HUES64 (cell line): ENCODE results near the gene PARN.

ENCODE experiments used
- H3K27ac ChIP-seq: 2 replicates; pipeline ENCODE4 v1.7.0; 2013; ENCODE audit warnings: low read depth, low read length, inconsistent platforms
- H3K27me3 ChIP-seq: 2 replicates; pipeline ENCODE4 v1.6.1; 2013; ENCODE audit warnings: mild to moderate bottlenecking, low read length; ENCODE audit not compliant: insufficient read depth
- H3K36me3 ChIP-seq: 2 replicates; pipeline ENCODE4 v1.6.1; 2013; ENCODE audit warnings: mild to moderate bottlenecking, low read length; ENCODE audit not compliant: insufficient read depth
- H3K4me1 ChIP-seq: 2 replicates; pipeline ENCODE4 v1.6.1; 2013; ENCODE audit warnings: mild to moderate bottlenecking, low read length, moderate library complexity; ENCODE audit not compliant: insufficient read depth
- H3K4me3 ChIP-seq: 2 replicates; pipeline ENCODE4 v1.5.1; 2013; ENCODE audit warnings: mild to moderate bottlenecking, low read length, moderate library complexity
- H3K9ac ChIP-seq: 2 replicates; pipeline ENCODE4 v1.6.1; 2013; ENCODE audit warnings: mild to moderate bottlenecking, low read depth, low read length
- H3K9me3 ChIP-seq: 2 replicates; pipeline ENCODE4 v1.6.1; 2013; ENCODE audit warnings: low read depth, low read length; ENCODE audit not compliant: insufficient read depth
- WGBS: fragments of 150-250, 120-280 bp; methylation state at CpG from one replicate; pipeline ENCODE4 v1.1.7; 2013; ENCODE audit warnings: missing lambda C conversion rate; 5-methylcytosine and 5-hydroxymethylcytosine counted together

The PARN gene

DNA sequence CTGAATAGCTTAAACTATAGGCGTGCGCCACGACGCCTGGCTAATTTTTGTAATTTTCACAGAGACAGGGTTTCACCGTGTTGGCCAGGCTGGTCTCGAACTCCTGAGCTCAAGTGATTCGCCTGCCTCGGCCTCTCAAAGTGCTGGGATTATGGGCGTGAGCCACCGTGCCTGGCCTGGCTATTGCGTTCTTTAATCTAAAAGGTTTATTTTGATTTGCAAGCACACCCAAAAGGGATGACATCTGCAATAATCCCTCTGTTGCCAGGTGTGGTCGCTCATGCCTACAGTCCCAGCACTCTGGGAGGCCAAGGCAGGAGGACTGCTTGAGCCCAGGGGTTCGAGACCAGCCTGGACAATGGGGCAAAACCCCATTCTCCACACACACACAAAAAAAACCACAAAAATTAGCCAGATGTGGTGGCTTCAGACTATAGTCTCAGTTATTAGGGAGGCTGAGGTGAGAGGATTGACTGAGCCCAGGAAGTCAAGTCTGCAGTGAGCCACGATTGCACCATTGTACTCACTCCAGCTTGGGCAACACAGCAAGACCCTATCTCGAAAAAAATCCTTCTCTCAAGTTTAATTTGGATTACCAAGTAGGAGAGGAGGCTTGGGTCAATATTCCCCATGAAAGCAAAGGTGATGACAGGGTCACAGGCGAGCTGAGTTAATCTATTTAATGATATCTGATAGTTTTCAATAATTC lies 144.1 kb downstream of the PARN start:
- Histone ChIP-seq H3K36me3 (peaks cover 13% of the 10 kb centered on the region), H3K9me3 (peaks cover 2% of the 10 kb centered on the region; the same call in 1 of the 2 replicates), H3K27me3 (no peaks in the 10 kb centered on the region), H3K9ac (peak overlapping the region; percentile 2; the same call in 1 of the 2 replicates), H3K27ac (peak overlapping the region; percentile 29), H3K4me1 (peaks cover 37% of the 10 kb centered on the region), H3K4me3 (no peak overlapping the region)
- WGBS: 95% methylated on average over 16 of the region's 16 CpGs

- Histone ChIP-seq H3K4me1 (peaks cover 32% of the 10 kb centered on the region), H3K27ac (no peak overlapping the region), H3K27me3 (no peaks in the 10 kb centered on the region), H3K9ac (no peak overlapping the region), H3K9me3 (peaks cover 4% of the 10 kb centered on the region; the same call in 1 of the 2 replicates), H3K36me3 (peaks cover 15% of the 10 kb centered on the region), H3K4me3 (no peak overlapping the region)
- WGBS: 100% methylated on average over 1 of the region's 2 CpGs
These were observed 144.9 kb downstream of the PARN start for GRCh38 chr16:14485121-14485551.

DNA sequence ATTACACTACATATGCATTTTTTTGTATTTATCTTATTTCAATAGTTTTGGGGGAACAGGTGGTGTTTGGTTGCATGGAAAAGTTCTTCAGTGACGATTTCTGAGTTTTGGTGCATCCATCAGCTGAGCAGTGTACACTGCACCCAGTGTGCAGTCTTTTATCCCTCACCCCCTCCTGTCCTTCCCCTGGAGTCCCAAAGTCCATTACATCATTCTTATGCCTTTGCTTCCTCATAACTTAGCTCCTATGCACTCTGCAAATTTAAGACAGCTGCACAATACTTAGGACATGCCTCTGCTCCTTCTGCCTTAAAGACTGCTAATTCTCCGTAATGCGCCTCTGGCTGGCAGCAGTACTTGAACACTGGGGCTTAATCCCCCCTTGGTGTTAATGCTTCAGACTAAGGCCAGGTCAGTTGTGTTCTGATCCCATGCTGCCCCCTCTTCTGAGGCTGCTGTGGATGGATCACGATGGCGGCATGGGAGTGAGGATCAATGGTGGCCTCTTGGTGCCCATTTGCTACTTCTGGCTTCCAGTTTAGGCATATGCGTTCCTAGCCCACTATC lies 146.2 kb downstream of the PARN start:
- Histone ChIP-seq H3K27ac (no peak overlapping the region), H3K4me3 (no peak overlapping the region), H3K36me3 (peaks cover 27% of the 10 kb centered on the region), H3K9ac (no peak overlapping the region), H3K4me1 (peaks cover 28% of the 10 kb centered on the region), H3K27me3 (no peaks in the 10 kb centered on the region), H3K9me3 (peaks cover 8% of the 10 kb centered on the region; the same call in 1 of the 2 replicates)
- 92% methylated on average over 6 of the region's 6 CpGs for WGBS

DNA sequence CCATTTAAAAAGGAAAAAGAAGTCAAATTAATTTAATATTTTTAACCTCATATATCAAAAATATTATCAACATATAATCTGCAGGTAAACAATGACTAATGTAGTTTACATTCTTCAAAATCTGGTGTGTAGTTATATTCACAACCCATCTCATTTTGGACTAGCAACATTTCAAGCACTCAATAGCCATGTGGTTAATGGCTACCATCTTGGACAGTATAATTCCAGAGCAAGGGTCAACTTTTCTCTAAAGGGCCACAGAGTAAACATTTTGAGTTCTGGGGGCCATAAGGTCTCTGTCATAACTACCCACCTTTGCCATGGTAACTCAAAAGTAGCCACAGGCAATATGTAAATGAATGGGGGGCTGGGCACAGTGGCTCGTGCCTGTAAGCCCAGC lies 153.9 kb downstream of the PARN start:
- Histone ChIP-seq H3K4me3 (no peak overlapping the region), H3K27me3 (no peaks in the 10 kb centered on the region), H3K36me3 (peaks cover 16% of the 10 kb centered on the region), H3K9me3 (peaks cover 12% of the 10 kb centered on the region; the same call in 1 of the 2 replicates), H3K4me1 (peaks cover 11% of the 10 kb centered on the region; the same call in 1 of the 2 replicates), H3K9ac (no peak overlapping the region), H3K27ac (no peak overlapping the region)
- WGBS: 58% methylated on average over 1 of the region's 1 CpG

DNA sequence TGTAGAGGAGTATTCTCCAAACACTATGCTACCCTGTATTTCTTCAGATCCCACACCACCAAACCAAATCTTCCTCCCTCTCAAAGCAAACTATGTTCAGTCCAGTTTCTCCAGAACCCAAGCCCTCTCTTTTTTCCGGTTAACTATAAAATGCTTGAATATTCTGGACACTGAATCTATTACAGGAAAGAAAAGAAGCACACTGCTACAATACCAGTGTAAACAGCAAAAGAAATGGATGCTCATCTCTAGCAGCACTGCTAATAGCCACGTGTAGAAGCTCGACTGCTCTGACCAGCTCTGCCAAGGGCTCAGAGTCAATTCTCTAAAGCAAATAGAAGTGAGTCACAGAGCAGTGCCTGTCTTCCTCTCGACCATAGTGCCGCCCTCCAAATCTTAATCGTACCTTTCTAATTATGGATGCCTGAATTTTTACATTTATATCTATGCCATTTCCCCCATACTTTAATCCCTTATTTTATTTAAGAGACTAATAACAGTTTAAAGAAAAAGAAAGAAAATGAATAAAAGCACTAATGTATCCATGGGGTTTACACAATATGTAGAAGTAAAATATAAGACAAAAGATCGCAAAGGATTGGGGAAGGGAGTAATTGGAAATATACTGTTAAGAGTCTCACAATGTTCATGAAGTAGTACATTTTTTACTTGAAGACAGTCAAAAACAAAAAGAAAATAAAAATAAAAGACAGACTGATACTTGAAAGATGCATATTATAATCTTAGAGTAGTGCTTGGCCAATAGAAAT lies 154.5 kb downstream of the PARN start:
- WGBS: 75% methylated on average over 7 of the region's 7 CpGs
- Histone ChIP-seq H3K27me3 (no peaks in the 10 kb centered on the region), H3K9me3 (peaks cover 8% of the 10 kb centered on the region; the same call in 1 of the 2 replicates), H3K36me3 (peaks cover 12% of the 10 kb centered on the region), H3K9ac (no peak overlapping the region), H3K4me1 (peaks cover 11% of the 10 kb centered on the region; the same call in 1 of the 2 replicates), H3K27ac (no peak overlapping the region), H3K4me3 (no peak overlapping the region)

DNA sequence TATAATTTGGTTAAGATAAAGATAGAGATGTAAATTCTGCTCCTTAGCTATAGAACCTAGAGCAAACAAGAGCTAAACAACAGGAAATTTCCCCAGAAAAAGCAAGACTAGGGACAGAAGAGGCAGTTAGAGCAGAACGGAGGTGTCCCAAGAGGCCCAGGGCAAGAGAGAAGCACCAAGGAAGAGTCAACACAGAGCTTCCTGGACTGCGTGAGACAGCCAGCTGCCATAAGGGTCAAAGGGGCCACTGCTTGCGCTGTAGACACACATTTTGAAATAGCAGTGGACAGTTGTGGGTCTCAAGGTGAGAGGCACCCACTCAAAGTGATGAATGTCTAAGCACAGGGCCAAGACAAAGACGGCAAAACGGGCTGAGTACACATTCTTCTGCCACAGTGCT lies 156.6 kb downstream of the PARN start:
- no peak overlapping the region for H3K4me3 ChIP-seq
- peaks cover 2% of the 10 kb centered on the region; the same call in 1 of the 2 replicates for H3K9me3 ChIP-seq
- 94% methylated on average over 5 of the region's 5 CpGs for WGBS
- H3K4me1 ChIP-seq: peaks cover 11% of the 10 kb centered on the region; the same call in 1 of the 2 replicates
- no peak overlapping the region for H3K27ac ChIP-seq
- H3K27me3 ChIP-seq: no peaks in the 10 kb centered on the region
- H3K9ac ChIP-seq: no peak overlapping the region
- no peaks in the 10 kb centered on the region for H3K36me3 ChIP-seq

- 100% methylated on average over 2 of the region's 2 CpGs for WGBS
- Histone ChIP-seq H3K27ac (no peak overlapping the region), H3K9ac (no peak overlapping the region)
These were observed 157.7 kb downstream of the PARN start for GRCh38 chr16:14472357-14472756.

GRCh38 chr16:14470788-14471187 lies 159.3 kb downstream of the PARN start:
- H3K27ac ChIP-seq: no peak overlapping the region
- peaks cover 3% of the 10 kb centered on the region; the same call in 1 of the 2 replicates for H3K4me1 ChIP-seq
- no peaks in the 10 kb centered on the region for H3K27me3 ChIP-seq
- H3K9ac ChIP-seq: no peak overlapping the region
- WGBS: 93% methylated on average over 2 of the region's 2 CpGs
- H3K9me3 ChIP-seq: no peaks in the 10 kb centered on the region
- H3K36me3 ChIP-seq: no peaks in the 10 kb centered on the region
- H3K4me3 ChIP-seq: no peak overlapping the region

More at GRCh38 chr16:14472357-14472756, 157.7 kb downstream of the PARN start:
- Histone ChIP-seq H3K4me3 (no peak overlapping the region), H3K27me3 (no peaks in the 10 kb centered on the region), H3K4me1 (peaks cover 11% of the 10 kb centered on the region; the same call in 1 of the 2 replicates), H3K36me3 (no peaks in the 10 kb centered on the region), H3K9me3 (no peaks in the 10 kb centered on the region)

DNA sequence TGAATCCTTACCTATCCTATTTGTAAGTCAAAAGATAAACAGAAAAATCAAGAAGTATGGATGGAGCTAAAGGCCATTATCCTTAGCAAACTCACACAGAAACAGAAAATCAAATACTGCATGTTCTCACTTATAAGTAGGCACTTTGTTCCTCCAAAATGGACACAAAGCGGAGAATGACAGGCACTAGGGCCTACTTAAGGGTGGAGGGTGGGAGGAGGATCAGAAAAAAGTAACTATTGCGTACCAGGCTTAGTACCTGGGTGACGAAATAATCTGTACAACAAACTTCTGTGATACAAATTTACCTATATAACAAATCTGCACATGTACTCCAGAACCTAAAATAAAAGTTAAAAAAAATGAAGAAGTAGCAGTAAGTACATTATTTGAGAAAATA lies 164.3 kb downstream of the PARN start:
- Histone ChIP-seq H3K27ac (no peak overlapping the region), H3K27me3 (no peaks in the 10 kb centered on the region), H3K36me3 (peaks cover 4% of the 10 kb centered on the region; the same call in 1 of the 2 replicates), H3K4me3 (no peak overlapping the region), H3K9me3 (peaks cover 12% of the 10 kb centered on the region; the same call in 1 of the 2 replicates), H3K9ac (no peak overlapping the region), H3K4me1 (peaks cover 10% of the 10 kb centered on the region; the same call in 1 of the 2 replicates)
- 98% methylated on average over 3 of the region's 3 CpGs for WGBS

- peaks cover 4% of the 10 kb centered on the region; the same call in 1 of the 2 replicates for H3K36me3 ChIP-seq
- peaks cover 12% of the 10 kb centered on the region; the same call in 1 of the 2 replicates for H3K9me3 ChIP-seq
- no peaks in the 10 kb centered on the region for H3K27me3 ChIP-seq
- no peak overlapping the region for H3K4me3 ChIP-seq
- H3K4me1 ChIP-seq: peaks cover 10% of the 10 kb centered on the region; the same call in 1 of the 2 replicates
- H3K9ac ChIP-seq: no peak overlapping the region
- H3K27ac ChIP-seq: no peak overlapping the region
- 94% methylated on average over 2 of the region's 2 CpGs for WGBS
These were observed 165.3 kb downstream of the PARN start for GRCh38 chr16:14464796-14465195.
